DOHH2 (cell line): ENCODE measurements around the gene HDAC11.

ENCODE experiments used
- CTCF ChIP-seq: fragments of 200-600 bp; sonication (generic); IDR thresholded peaks from one replicate; pipeline ENCODE4 v1.5.1; 2014; ENCODE audit warnings: antibody characterized with exemption, mild to moderate bottlenecking, low read depth, low read length; ENCODE audit not compliant: poor library complexity, severe bottlenecking
- EZH2phosphoT487 ChIP-seq: fragments of 200-600 bp; sonication (generic); IDR thresholded peaks from 2 replicates; pipeline ENCODE4 v1.6.1; 2017; ENCODE audit warnings: borderline replicate concordance, mild to moderate bottlenecking, antibody characterized with exemption, low read length, moderate library complexity, mixed read lengths

GRCh38 chr3:13532631-13533030 is 52.5 kb downstream of the HDAC11 start:
- TF ChIP-seq CTCF (no peak), EZH2phosphoT487 (no peak)
